GM21576 (cell line): ENCODE measurements around the gene CDH22.

Experiments used
- ATAC-seq: cut with Tn5 transposase; IDR thresholded peaks from one replicate; pipeline ENCODE4 v1.9.1; 2021; ENCODE audit warnings: mild to moderate bottlenecking, moderate library complexity; ENCODE audit not compliant: unreplicated experiment

Gene CDH22

GRCh38 chr20:46308258-46309157 lies at the start of gene CDH22:
CDH22 (minus strand) TSS chr20:46308498; CDS start chr20:46251294, 57,204 bp downstream.
- no peak for ATAC-seq

DNA sequence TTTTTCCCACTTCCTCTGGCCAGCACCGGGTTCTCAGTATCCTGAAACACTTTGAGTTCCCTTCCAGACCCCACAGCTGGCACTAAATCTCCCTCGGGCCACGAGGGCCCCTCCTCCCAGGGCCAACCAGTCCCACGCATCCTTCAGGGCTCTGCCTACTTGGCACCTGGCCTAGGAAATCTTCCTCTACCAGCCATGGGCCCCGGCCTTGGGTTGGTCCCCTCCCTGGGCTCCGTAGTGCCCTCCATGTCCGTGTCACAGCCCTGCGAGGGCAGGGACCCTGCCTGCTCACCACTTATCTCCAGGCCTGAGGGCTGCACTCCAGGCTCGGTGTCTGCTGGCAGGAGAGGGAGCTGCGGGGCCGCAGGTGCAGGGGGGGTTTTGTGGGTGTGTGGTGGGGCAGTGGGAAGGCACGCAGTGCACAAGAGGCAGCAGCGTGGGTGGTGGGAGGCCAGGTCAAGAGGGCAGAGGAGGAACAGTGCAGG lies 48.8 kb upstream of the CDH22 start:
- ATAC-seq: no peak

GRCh38 chr20:46356195-46357029 lies 48.1 kb upstream of the CDH22 start:
- no peak for ATAC-seq

GRCh38 chr20:46355778-46356177 lies 47.5 kb upstream of the CDH22 start:
- no peak for ATAC-seq

DNA sequence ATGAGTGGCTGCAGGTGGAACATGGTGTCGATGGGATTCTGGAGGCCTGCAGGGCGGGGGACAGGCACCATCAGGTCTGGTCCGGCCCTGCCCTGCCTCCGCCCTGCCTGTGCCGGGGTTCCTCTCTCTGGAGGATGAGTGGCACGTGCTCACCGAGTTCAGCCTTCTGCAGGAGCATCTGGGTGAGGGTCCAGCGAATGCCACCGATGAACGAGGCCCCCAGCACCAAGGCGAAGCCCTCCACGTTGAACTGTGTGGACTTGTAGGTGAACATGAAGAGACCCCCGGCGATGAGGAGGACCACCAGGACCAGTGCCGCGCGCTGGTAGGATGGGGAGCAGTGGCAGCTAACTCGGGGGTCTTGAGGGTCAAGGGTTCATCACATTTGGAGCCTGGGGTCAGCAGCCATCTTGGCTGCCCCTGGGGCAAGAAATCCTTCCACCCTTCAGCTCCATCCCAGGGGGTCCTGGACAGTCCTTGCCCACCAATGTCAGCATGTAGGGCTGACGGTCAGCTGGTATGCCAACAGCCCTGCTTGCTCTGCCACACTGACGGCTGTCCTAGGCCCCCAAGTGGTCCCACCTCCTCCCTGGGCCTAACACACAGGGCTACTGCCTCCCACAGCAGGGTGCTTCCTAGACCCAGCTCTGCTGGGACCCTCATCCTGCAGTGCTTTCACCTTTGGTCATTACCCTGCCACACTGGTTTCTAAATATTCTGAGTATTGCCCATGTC lies 46.8 kb upstream of the CDH22 start:
- no peak for ATAC-seq

DNA sequence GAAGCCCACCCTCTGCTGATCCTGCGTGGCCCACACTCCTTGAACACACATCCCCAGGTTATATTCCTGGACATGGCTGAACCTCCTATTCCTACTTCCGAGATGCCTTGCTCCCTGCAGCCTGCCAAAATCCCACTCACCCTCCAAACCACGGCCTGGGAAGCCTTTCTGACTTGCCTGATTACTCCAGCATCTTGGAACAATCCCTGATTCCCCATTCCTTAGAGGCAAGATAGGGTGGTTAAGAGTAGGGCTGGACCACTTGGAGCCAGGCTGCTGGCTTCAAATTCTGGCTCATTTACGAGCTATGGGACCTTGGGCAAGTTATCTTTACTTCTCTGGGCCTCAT lies 45.9 kb upstream of the CDH22 start:
- ATAC-seq: no peak

- no peak for ATAC-seq
These were observed 45.4 kb upstream of the CDH22 start for GRCh38 chr20:46353500-46354206.

DNA sequence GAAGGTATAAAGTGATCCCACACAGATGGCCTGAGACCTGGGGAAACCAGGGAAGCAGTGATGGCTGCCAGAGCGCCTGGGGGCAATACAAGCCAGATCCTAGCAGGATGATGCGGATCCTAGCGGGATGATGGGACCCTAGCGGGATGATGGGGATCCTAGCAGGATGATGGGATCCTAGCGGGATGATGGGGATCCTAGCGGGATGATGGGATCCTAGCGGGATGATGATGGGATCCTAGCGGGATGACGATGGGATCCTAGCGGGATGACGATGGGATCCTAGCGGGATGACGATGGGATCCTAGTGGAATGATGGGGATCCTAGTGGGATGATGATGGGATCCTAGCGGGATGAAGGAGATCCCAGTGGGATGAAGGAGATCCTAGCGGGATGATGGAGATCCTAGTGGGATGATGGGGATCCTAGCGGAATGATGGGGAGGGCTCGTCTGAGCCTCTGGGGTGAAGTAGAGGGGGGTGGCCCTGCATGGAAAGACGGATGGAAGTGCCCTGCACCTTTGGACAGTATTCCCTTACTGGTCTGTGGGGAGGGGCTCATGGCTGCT lies 44.2 kb upstream of the CDH22 start:
- ATAC-seq: no peak

DNA sequence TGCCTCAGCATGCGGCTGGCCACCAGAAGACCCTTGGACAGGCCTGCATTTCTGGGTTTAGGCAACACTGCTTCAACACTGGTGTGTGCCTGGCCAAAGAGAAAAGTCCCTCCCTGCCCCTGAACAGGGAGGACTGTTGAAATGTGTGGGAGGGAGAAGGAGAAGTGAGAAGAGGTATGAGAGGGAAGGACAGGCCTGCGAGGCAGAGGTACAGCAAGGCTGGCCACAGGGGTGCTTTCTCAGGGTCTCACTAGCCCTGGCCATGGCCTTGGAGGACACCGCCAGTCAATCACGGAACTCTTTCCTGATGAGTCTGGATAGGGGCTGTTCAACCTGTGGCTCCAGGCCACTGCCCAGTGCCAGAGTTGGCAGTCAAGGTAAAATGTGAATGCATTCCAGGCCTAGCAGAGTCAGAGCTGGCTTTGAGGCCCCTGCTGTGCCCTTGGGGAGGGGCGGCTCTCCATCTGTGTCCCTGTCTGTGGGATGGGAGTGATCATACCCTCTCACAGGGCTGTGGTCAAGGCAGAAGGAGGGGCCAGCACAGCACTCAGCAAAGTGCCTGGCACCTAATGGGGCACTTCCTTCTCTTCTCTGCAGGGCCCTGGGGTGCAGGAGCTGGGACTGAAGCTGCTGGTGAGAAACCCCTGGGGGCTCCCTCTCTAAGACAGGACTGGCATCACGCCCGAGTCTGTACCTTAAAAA lies 43.2 kb upstream of the CDH22 start:
- no peak for ATAC-seq

- no peak for ATAC-seq
These were observed 42.6 kb upstream of the CDH22 start for GRCh38 chr20:46350986-46351267.

DNA sequence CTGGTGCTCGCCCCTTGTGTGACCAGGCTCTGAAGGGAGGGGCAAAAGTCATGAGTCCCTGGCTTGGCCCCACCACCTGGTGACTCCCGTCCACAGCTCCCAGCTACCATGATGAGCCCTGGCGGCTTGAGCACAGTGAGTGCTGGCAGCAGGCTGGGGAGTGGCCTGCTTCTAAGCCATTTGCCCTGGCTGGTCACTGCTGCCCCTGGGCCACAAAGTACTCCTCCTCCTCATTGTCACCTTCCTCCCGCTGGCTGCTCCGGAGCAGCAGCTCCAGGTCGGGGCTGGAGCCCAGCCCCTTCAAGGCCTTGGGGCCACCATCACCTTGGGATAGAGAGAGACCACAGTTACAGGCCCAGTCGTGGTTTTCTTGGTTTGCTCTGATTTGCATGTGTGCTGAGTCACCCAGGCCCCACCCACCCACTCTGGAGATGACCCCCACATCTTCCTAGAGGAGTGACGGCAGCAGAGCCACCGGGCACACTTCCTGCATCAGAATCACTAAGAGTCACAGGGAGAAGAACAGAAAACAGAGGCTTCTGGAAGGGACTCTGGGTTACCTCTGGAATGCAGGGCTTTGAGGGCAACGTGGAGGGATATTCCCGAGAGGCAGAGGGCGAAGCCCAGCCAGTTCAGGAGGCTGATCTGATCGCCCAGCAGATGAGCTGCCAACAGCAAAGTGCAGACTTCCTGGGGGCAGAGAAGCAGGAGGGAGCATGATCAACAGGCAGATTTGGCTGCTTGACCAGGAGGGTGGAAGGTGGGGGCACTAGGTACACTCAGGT lies 42.1 kb upstream of the CDH22 start:
- ATAC-seq: peak; percentile 51

- ATAC-seq: no peak
These were observed 41.4 kb upstream of the CDH22 start for GRCh38 chr20:46349742-46350056.

GRCh38 chr20:46349035-46349741 lies 40.9 kb upstream of the CDH22 start:
- no peak for ATAC-seq

GRCh38 chr20:46347841-46348803 lies 39.8 kb upstream of the CDH22 start:
- ATAC-seq: no peak

DNA sequence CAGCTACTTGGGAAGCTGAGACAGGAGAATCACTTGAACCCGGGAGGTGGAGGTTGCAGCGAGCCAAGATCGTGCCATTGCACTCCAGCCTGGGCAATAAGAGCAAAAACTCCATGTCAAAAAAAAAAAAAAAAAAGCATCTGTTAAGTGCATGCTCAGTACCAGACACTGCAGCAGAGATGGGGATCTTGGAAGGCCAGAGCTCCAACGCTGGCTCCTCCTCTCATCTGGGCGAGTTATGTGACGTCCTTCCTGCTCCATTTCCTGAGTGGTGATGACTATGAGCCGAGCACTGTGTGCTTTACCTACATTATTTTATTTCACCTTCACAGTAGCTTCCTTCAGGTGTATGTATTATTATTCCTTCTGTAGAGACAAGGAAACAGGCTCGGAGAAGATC lies 38.5 kb upstream of the CDH22 start:
- no peak for ATAC-seq

GRCh38 chr20:46344488-46345162 lies 36.3 kb upstream of the CDH22 start:
- ATAC-seq: no peak

- ATAC-seq: no peak
These were observed 35.7 kb upstream of the CDH22 start for GRCh38 chr20:46343975-46344357.
